Left colon (tissue), 2 donors: ENCODE measurements around the gene PNLIPRP2. TPM values are rescaled to one million over a fixed set of nuclear protein-coding genes. Genes with fewer than 3 reads are reported as not detected.

Experiments
- ATAC-seq: fragments of 200-7000 bp; cut with Tn5 transposase; one replicate; pipeline ENCODE4 v1.9.1; 2020; ENCODE audit warnings: mild to moderate bottlenecking, moderate library complexity
- DNase-seq, 2 donors: peaks; one replicate each; pipeline ENCODE4 v3.0.0-alpha.2; 2020
- intact Hi-C, 2 donors: fragments of 100-400 bp; cut with DNase I in 1 of 2; cut with micrococcal nuclease in 1 of 2; formaldehyde crosslinking; loops; one replicate each; pipeline versions ENCODE4 v1.11.2 to v1.14.0; 2022; cut with DNase I, micrococcal nuclease
- total RNA-seq, 2 donors: library from RNA; stranded (reverse); fragmentation: NEBNext Ultra II Directional; extraction: Animal tissue kit (Norgen Biotek cat#: 25700); gene quantifications; one replicate each; pipeline ENCODE4 v1.2.1, GENCODE V29; 2021
- donor health status: DM: no; HTN: no; CAD: no.
- donor health status: DM: yes; HTN: yes; CAD: no.

Gene PNLIPRP2
- total RNA-seq, 2 donors from 2014 or later = 10.3 to 10.7 TPM

DNA sequence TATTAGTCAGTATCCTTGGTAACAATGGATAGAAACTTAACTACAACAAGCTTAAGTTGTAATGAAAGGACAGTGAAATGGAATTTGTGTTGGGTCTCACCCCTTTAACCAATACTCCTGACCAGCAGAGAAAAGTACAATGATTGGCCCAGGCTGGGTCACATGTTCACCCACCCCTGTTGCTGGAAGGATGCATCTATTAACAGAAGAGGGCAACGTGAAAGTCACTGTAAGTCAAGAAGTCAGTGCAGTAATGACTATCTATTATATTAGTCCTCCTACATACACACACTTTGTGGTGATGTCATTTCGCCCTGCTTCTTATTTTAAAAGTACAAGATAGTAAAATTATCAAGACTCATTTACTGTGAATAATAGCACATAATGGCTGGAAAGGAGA lies 16.2 kb downstream of the PNLIPRP2 start:
- ATAC-seq = no peak
- intact Hi-C loops = no loop called here
- no peak for DNase-seq

GRCh38 chr10:116637830-116638229 lies 17.1 kb downstream of the PNLIPRP2 start:
- DNase-seq (no peak), ATAC-seq (no peak)
- intact Hi-C loops = no loop called here

DNA sequence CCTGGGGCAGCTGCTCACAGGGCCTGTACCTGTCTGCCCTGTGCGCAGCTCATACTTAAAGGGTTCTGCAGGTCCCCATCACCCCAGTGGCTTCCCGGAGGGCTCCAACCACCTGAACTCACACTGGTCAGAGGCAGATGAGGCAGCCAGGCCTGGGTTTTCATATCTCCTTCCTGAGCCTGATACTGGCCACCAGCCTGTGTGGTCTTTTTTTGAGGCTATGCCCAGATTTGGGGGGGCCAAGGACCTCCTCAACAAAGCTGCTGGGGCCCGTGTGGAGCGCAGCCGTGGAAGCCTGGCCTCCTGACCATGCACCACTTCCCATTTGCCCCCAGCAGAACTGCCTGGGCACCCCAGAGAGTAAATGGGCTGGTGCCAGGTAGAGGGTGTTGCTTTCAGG lies 25.7 kb downstream of the PNLIPRP2 start:
- DNase-seq (no peak), ATAC-seq (no peak)
- intact Hi-C loops = no loop called here

DNA sequence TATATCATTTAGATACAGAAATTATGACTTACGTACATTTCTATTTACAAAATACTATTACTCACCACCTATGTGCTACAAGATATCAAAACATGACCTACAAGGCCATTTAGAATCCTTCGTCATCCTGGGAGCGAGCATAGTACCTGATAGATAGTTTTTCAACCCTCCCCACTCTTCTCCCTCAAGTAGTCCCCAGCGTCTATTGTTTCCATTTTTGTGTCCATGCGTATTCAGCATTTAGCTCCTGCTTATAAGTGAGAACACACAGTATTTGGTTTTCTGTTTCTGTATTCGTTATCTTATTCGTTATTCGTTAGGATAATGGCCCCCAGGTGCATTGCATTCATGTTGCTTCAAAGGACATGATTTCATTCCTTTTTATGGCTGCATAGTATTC lies 28.1 kb downstream of the PNLIPRP2 start:
- ATAC-seq (no peak), DNase-seq (no peak)
- intact Hi-C loops = no loop called here

- intact Hi-C loops = no loop called here
- DNase-seq (no peak), ATAC-seq (no peak)
Observed at GRCh38 chr10:116653885-116654284, 33.1 kb downstream of the PNLIPRP2 start.

- intact Hi-C loops = no loop called here
- DNase-seq (no peak), ATAC-seq (no peak)
Observed at GRCh38 chr10:116654816-116655215, 34.1 kb downstream of the PNLIPRP2 start.

DNA sequence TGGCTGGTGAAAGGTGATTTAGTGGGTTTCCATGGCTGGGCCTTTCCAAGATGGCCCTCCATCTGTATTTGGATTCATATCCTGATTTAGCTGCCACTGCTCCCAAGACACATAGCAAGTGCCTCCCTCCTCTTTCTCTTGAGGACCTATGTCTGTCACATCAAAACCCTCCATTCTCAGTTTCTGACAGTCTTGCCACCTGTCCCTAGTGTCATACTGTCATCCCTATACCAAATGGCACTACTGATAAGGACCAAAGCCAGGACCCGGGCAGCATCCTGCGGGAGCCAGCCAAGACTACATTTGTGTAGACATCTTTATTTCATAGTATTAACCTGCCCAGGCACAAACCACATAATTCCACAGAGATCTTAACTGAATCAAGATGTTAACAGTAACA lies 34.8 kb downstream of the PNLIPRP2 start:
- intact Hi-C loops = no loop called here

DNA sequence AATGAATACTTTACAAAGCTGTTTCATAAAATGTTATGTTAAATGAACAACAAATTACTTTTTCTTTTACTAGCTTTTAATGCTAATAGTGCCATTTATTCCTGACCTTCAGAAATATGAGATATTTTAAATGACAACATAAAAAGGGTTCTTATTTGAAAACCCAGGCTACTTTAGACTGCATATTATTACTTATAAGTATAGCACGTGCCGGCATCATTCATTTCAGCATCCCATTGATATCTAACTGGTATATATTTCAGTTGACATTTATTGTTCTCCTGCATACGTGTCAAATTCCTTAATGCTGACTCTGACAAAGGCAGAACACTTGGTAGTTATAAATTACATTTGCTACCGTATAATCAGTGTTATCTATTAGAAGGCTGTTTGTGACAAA lies 35.3 kb downstream of the PNLIPRP2 start:
- intact Hi-C loops = no loop called here
- DNase-seq (no peak), ATAC-seq (no peak)

More for the DNA sequence above, 34.8 kb downstream of the PNLIPRP2 start:
- ATAC-seq (no peak), DNase-seq (no peak)

DNA sequence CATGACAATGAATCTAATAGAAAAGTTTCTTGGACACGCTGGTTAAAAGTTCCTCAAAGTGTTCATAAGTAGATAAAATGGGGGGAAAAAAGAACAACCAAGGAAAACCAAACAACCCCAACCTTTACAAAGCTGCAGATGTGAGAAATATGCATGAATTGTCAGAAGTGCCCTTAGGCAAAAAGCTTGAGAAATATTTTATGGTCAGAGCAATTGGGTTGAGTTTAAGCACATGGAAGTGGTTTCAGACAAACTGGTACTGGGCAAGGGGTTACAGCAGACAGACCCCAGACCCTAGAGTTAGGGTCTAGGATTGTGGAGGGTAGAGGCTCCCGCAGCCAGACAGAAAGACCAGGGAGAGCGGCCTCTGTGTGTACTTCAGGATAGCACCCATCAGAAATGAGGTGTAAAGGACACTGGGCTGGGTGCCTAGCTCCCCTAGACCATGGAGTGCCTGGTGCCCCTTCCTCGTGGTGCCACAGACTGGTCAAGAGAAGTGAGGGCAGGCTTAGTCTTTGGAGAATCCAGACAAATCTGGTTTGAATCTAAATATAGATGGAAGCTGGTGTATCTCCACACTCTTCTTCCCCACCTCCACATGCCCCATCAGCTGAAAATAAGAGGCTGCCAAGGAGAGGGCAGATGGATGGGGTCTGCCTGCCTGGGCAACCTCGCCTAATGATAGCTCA lies 37.3 kb downstream of the PNLIPRP2 start:
- intact Hi-C loops = no loop called here

DNA sequence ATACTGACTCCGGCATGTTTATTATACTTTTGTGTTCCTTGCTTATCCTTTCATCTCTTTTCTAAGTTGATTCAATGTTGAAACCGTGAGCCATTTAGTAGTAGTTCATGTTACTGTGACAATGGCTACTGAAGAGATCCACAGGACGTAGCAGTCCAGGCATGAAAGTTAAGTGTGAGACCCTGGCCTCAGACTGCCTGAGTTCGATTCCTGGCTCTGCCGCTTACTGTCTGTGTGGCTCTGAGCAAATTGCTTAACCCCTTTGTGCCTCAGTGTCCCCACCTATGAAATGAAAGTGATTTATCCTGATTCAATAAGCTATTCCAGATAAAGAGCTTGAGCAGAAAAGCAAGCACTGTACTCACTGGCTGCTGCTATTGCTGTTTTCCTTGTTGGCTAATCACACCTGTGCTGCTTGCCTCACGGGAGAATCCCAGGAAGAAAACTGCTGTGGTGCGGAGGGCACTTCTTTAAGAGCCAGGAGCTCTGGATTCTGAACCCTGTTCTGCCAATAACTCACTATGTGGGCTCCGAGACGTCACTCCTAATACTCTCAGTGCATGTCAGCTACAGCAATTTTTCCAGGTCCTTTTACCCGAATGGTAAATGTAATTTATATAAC lies 38.4 kb downstream of the PNLIPRP2 start:
- ATAC-seq (no peak), DNase-seq (no peak)
- intact Hi-C loops = no loop called here

More for the DNA sequence above, 37.3 kb downstream of the PNLIPRP2 start:
- ATAC-seq (no peak), DNase-seq (no peak)

GRCh38 chr10:116660860-116661259 lies 40.1 kb downstream of the PNLIPRP2 start:
- ATAC-seq = no peak
- intact Hi-C loops = no loop called here
- no peak for DNase-seq

DNA sequence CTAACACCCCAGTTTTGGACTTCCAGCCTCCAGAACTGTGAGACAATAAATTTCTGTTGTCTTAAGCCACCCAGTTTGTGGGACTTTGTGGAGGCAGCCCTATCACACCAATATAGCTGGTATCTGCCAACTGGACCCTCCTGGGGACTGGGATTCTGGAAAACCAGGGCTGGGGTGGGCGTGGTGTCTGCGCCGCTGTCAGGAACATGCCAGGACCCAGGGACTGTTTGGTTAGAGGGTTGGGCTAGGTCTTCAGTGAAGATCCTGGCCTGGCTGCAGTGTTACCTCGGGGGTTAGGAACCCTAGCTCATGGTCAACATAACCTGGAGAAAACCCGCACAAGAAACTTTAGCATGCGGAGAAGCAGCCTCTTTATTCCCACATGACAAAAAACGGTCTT lies 42.6 kb downstream of the PNLIPRP2 start:
- ATAC-seq = no peak
- intact Hi-C loops = no loop called here
- no peak for DNase-seq

GRCh38 chr10:116664631-116665030 lies 43.9 kb downstream of the PNLIPRP2 start:
- intact Hi-C loops = no loop called here
- ATAC-seq (no peak), DNase-seq (no peak)

GRCh38 chr10:116665541-116666125 lies 44.9 kb downstream of the PNLIPRP2 start:
- intact Hi-C loops = no loop called here
- DNase-seq = no peak

DNA sequence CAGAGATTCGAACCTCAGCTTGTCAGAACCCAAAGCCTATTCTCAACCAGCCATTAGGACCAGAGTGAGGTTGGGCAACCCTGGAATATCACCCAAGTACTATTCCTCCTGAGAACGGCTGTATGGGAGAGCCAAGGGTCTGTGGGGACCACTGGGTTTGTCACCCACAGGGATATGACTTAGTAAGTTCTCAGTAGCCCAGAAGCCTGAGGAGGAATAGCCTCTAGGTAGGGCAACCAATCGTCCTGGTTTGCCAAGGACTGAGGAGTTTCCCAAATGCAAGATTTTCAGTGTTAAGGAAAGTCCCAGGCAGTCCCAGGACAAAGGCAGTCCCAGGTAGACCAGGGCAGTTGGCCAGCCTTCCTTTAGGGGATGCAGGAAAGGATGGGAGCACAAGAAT lies 46.7 kb downstream of the PNLIPRP2 start:
- DNase-seq (no peak), ATAC-seq (no peak)
- intact Hi-C loops = no loop called here

More at GRCh38 chr10:116665541-116666125, 44.9 kb downstream of the PNLIPRP2 start:
- no peak for ATAC-seq

- ATAC-seq (no peak), DNase-seq (no peak)
- intact Hi-C loops = no loop called here
Observed at GRCh38 chr10:116668018-116668417, 47.3 kb downstream of the PNLIPRP2 start.

GRCh38 chr10:116668446-116668845 lies 47.7 kb downstream of the PNLIPRP2 start:
- DNase-seq = no peak
- no peak for ATAC-seq
- intact Hi-C loops = no loop called here

DNA sequence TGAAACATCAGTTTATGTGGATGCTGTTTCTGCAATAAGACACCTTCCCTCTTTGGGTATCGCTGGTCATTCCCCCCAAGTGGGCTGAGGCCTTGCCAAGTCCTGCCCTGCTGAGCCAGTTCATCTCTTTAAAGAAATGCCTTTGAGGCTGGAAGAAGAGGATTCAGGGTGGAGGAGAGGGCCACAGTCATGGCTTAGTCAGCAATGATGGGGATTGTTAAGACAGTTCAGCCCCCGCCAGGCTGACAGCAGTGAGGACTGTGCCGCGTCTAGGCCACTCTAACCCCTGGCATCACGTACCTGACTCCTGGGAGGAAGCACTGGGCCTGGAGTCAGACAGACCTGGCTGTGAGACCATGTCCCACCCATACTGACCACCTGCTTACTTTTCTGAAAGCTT lies 48.3 kb downstream of the PNLIPRP2 start:
- DNase-seq = no peak
- intact Hi-C loops = no loop called here
- no peak for ATAC-seq

- peak; percentile 61 to 73 for DNase-seq
- intact Hi-C loops = no loop called here
- peak; percentile 96 for ATAC-seq
Observed at GRCh38 chr10:116669832-116670644, 49.3 kb downstream of the PNLIPRP2 start.

GRCh38 chr10:116670706-116671105 lies 50.0 kb downstream of the PNLIPRP2 start:
- ATAC-seq = peak; percentile 12
- intact Hi-C loops = no loop called here
- no peak for DNase-seq
